Measurements from ENCODE around the gene PAK6. TPM values are rescaled to one million over a fixed set of nuclear protein-coding genes. Genes with fewer than 3 reads are reported as not detected.

The PAK6 gene
- total RNA-seq, 3 donors from 2014 or later, result 0.28 to 0.84 (median 0.76) TPM

GRCh38 chr15:40307421-40308211 is 68.8 kb downstream of the PAK6 start, which contains the start of gene PLCB2:
PLCB2 (minus strand) TSS chr15:40307935; CDS start chr15:40307672, 263 bp downstream.
- Mint-ChIP-seq H3K9me3 (no peaks in the 10 kb centered on the region), H3K4me1 (ENCODE audit: low read depth) (peaks cover 46% of the 10 kb centered on the region), H3K27me3 (ENCODE audit: low read depth) (no peaks in the 10 kb centered on the region), H3K36me3 (ENCODE audit: insufficient read depth) (peaks cover 6% of the 10 kb centered on the region), H3K4me3 (peak within 1 kb of the TSS; percentile 95)
- peak; percentile 80 to 83 for ATAC-seq
- peak; percentile 53 for DNase-seq

GRCh38 chr15:40309344-40309862 is 70.5 kb downstream of the PAK6 start:
- peaks cover under 1% of the 10 kb centered on the region for H3K36me3 Mint-ChIP-seq (ENCODE audit: insufficient read depth)
- peak overlapping the region; percentile 95 for H3K4me3 Mint-ChIP-seq
- H3K4me1 Mint-ChIP-seq (ENCODE audit: low read depth), result peaks cover 51% of the 10 kb centered on the region
- H3K27me3 Mint-ChIP-seq (ENCODE audit: low read depth), result no peaks in the 10 kb centered on the region
- no peaks in the 10 kb centered on the region for H3K9me3 Mint-ChIP-seq
- DNase-seq (no peak), ATAC-seq (no peak)

- peak; percentile 48 for DNase-seq
- Mint-ChIP-seq H3K27me3 (ENCODE audit: low read depth) (no peaks in the 10 kb centered on the region), H3K9me3 (no peaks in the 10 kb centered on the region), H3K4me3 (peak overlapping the region; percentile 95), H3K36me3 (ENCODE audit: insufficient read depth) (no peaks in the 10 kb centered on the region), H3K4me1 (ENCODE audit: low read depth) (peaks cover 48% of the 10 kb centered on the region)
- ATAC-seq, result no peak
Observed at GRCh38 chr15:40310001-40310959, 71.4 kb downstream of the PAK6 start.

- H3K9me3 Mint-ChIP-seq, result no peaks in the 10 kb centered on the region
- peaks cover 44% of the 10 kb centered on the region for H3K4me1 Mint-ChIP-seq (ENCODE audit: low read depth)
- ATAC-seq (no peak), DNase-seq (no peak)
- no peak overlapping the region for H3K4me3 Mint-ChIP-seq
- no peaks in the 10 kb centered on the region for H3K36me3 Mint-ChIP-seq (ENCODE audit: insufficient read depth)
- H3K27me3 Mint-ChIP-seq (ENCODE audit: low read depth), result no peaks in the 10 kb centered on the region
Observed at GRCh38 chr15:40310993-40311392, 72.1 kb downstream of the PAK6 start.

GRCh38 chr15:40312370-40313158 is 73.7 kb downstream of the PAK6 start:
- DNase-seq, result no peak
- H3K4me3 Mint-ChIP-seq, result no peak overlapping the region
- no peaks in the 10 kb centered on the region for H3K9me3 Mint-ChIP-seq
- ATAC-seq, result no peak
- peaks cover 3% of the 10 kb centered on the region for H3K27me3 Mint-ChIP-seq (ENCODE audit: low read depth)
- H3K4me1 Mint-ChIP-seq (ENCODE audit: low read depth), result peaks cover 34% of the 10 kb centered on the region
- H3K36me3 Mint-ChIP-seq (ENCODE audit: insufficient read depth), result no peaks in the 10 kb centered on the region

- DNase-seq, result peak; percentile 28
- peak; percentile 38 to 44 for ATAC-seq
- H3K9me3 Mint-ChIP-seq, result no peaks in the 10 kb centered on the region
- H3K36me3 Mint-ChIP-seq (ENCODE audit: insufficient read depth), result no peaks in the 10 kb centered on the region
- peaks cover 3% of the 10 kb centered on the region for H3K27me3 Mint-ChIP-seq (ENCODE audit: low read depth)
- H3K4me1 Mint-ChIP-seq (ENCODE audit: low read depth), result peaks cover 28% of the 10 kb centered on the region
- H3K4me3 Mint-ChIP-seq, result no peak overlapping the region
Observed at GRCh38 chr15:40313531-40314398, 74.9 kb downstream of the PAK6 start.

- Mint-ChIP-seq H3K9me3 (no peaks in the 10 kb centered on the region), H3K36me3 (ENCODE audit: insufficient read depth) (no peaks in the 10 kb centered on the region), H3K4me1 (ENCODE audit: low read depth) (peaks cover 17% of the 10 kb centered on the region), H3K27me3 (ENCODE audit: low read depth) (peaks cover 3% of the 10 kb centered on the region), H3K4me3 (no peak overlapping the region)
- no peak for DNase-seq
- no peak for ATAC-seq
Observed at GRCh38 chr15:40314723-40315276, 75.9 kb downstream of the PAK6 start.

- peaks cover 3% of the 10 kb centered on the region for H3K27me3 Mint-ChIP-seq (ENCODE audit: low read depth)
- H3K4me3 Mint-ChIP-seq, result no peak overlapping the region
- H3K9me3 Mint-ChIP-seq, result no peaks in the 10 kb centered on the region
- DNase-seq (no peak), ATAC-seq (no peak)
- no peaks in the 10 kb centered on the region for H3K36me3 Mint-ChIP-seq (ENCODE audit: insufficient read depth)
- H3K4me1 Mint-ChIP-seq (ENCODE audit: low read depth), result peaks cover 20% of the 10 kb centered on the region
Observed at GRCh38 chr15:40316931-40317330, 78.1 kb downstream of the PAK6 start.

GRCh38 chr15:40317580-40317979 is 78.7 kb downstream of the PAK6 start:
- ATAC-seq (no peak), DNase-seq (no peak)
- H3K27me3 Mint-ChIP-seq (ENCODE audit: low read depth), result peaks cover 3% of the 10 kb centered on the region
- H3K9me3 Mint-ChIP-seq, result no peaks in the 10 kb centered on the region
- no peak overlapping the region for H3K4me3 Mint-ChIP-seq
- H3K36me3 Mint-ChIP-seq (ENCODE audit: insufficient read depth), result no peaks in the 10 kb centered on the region
- H3K4me1 Mint-ChIP-seq (ENCODE audit: low read depth), result peaks cover 21% of the 10 kb centered on the region

- Mint-ChIP-seq H3K4me1 (ENCODE audit: low read depth) (peaks cover 19% of the 10 kb centered on the region), H3K4me3 (no peak overlapping the region), H3K36me3 (ENCODE audit: insufficient read depth) (no peaks in the 10 kb centered on the region), H3K27me3 (ENCODE audit: low read depth) (peaks cover 3% of the 10 kb centered on the region), H3K9me3 (no peaks in the 10 kb centered on the region)
- no peak for ATAC-seq
- DNase-seq, result no peak
Observed at GRCh38 chr15:40320409-40320808, 81.5 kb downstream of the PAK6 start.

- peak overlapping the region; percentile 3 for H3K4me3 Mint-ChIP-seq
- DNase-seq (peak; percentile 48), ATAC-seq (no peak)
- H3K9me3 Mint-ChIP-seq, result no peaks in the 10 kb centered on the region
- H3K36me3 Mint-ChIP-seq (ENCODE audit: insufficient read depth), result no peaks in the 10 kb centered on the region
- peaks cover 25% of the 10 kb centered on the region for H3K4me1 Mint-ChIP-seq (ENCODE audit: low read depth)
- H3K27me3 Mint-ChIP-seq (ENCODE audit: low read depth), result peaks cover 3% of the 10 kb centered on the region
Observed at GRCh38 chr15:40320931-40321371, 82.1 kb downstream of the PAK6 start.

GRCh38 chr15:40322531-40323238 is 83.8 kb downstream of the PAK6 start:
- H3K9me3 Mint-ChIP-seq, result no peaks in the 10 kb centered on the region
- H3K36me3 Mint-ChIP-seq (ENCODE audit: insufficient read depth), result no peaks in the 10 kb centered on the region
- ATAC-seq (peak in 1 of 2 donors; percentile 0), DNase-seq (no peak)
- no peaks in the 10 kb centered on the region for H3K27me3 Mint-ChIP-seq (ENCODE audit: low read depth)
- H3K4me1 Mint-ChIP-seq (ENCODE audit: low read depth), result peaks cover 26% of the 10 kb centered on the region
- peak overlapping the region; percentile 75 for H3K4me3 Mint-ChIP-seq

Data from activated T-cell treated with anti-CD3 and anti-CD28 coated beads, Interleukin-2, amount 50 U/mL, for 4 hours (primary cell).